Naive thymus-derived CD8-positive, alpha-beta T cell (primary cell): ENCODE data around the gene AFMID. TPM values are rescaled to one million over a fixed set of nuclear protein-coding genes. Genes with fewer than 3 reads are reported as not detected.

Experiments
- ATAC-seq, 2 donors: fragments of 150-1000 bp; cut with Tn5 transposase in 1 of 2; sonication (Bioruptor Pico), chemical (Tn5 transposase) in 1 of 2; 1 replicate in 1 of 2; 2 replicates in 1 of 2; pipeline ENCODE4 v1.10.0; 2021; ENCODE audit warnings: mild to moderate bottlenecking in 2 of 2, moderate library complexity in 2 of 2
- POLR2A ChIA-PET: fragments of 350-600 bp; sonication (Branson Sonifier 250); formaldehyde crosslinking; loops from one replicate; lab custom pipeline; 2021; ENCODE audit warnings: antibody characterized with exemption; lab: Charles Lee
- DNase-seq, 10 donors: peaks; one replicate each; pipeline versions ENCODE4 v3.0.0 to v3.0.0-alpha.2; 2020 to 2022
- H3K27ac Mint-ChIP-seq, 10 donors: one replicate each; pipeline ENCODE4 v1.8.0; 2020 to 2022; ENCODE audit warnings: mild to moderate bottlenecking in 10 of 10, mixed read lengths in 10 of 10, moderate library complexity in 4 of 10, inconsistent platforms in 1 of 10
- H3K27me3 Mint-ChIP-seq, 5 donors: one replicate each; pipeline ENCODE4 v1.8.0; 2021 to 2022; ENCODE audit warnings: mixed read lengths in 5 of 5
- H3K36me3 Mint-ChIP-seq, 3 donors: one replicate each; pipeline ENCODE4 v1.8.0; 2020 to 2022; ENCODE audit warnings: mixed read lengths in 3 of 3, mild to moderate bottlenecking in 2 of 3, inconsistent platforms in 1 of 3
- H3K4me1 Mint-ChIP-seq, 4 donors: one replicate each; pipeline ENCODE4 v1.8.0; 2021 to 2022; ENCODE audit warnings: mixed read lengths in 4 of 4
- H3K4me3 Mint-ChIP-seq, 10 donors: one replicate each; pipeline ENCODE4 v1.8.0; 2020 to 2022; ENCODE audit warnings: mild to moderate bottlenecking in 10 of 10, mixed read lengths in 10 of 10, moderate library complexity in 6 of 10, inconsistent platforms in 1 of 10
- H3K9me3 Mint-ChIP-seq, 9 donors: one replicate each; pipeline ENCODE4 v1.8.0; 2020 to 2022; ENCODE audit warnings: mixed read lengths in 9 of 9, mild to moderate bottlenecking in 3 of 9, inconsistent platforms in 1 of 9, moderate library complexity in 1 of 9
- polyA plus RNA-seq, 3 donors: library from polyadenylated mRNA; unstranded; fragments of 300-500 nt; fragmentation: Illumina TruSeq; gene quantifications; one replicate each; pipeline ENCODE4 v1.2.3, GENCODE V29; 2021
- total RNA-seq, 8 experiments: library from RNA in 2 of 8; stranded (reverse) in 2 of 8; gene quantifications; one replicate each; pipeline ENCODE4 v1.2.3 and lab custom pipeline; 2021 to 2026

The AFMID gene
- total and polyA plus RNA-seq, 5 experiments from 2014 or later = 0.41 to 2.4 (median 1.7) TPM

- Mint-ChIP-seq H3K27ac (peak overlapping the region in 9 of 10 donors; percentile 31 to 95 (median 86)), H3K9me3 (no peaks in the 10 kb centered on the region), H3K27me3 (no peaks in the 10 kb centered on the region), H3K4me1 (peaks cover 21 to 76% (median 69%) of the 10 kb centered on the region in 4 donors), H3K36me3 (no peaks in the 10 kb centered on the region), H3K4me3 (peak overlapping the region in 1 of 10 donors; percentile 4)
- POLR2A ChIA-PET = interaction anchor here (0.6 to 3.6 kb wide), 5 partner anchors 10 to 1275 kb away, joined by 3 to 16 read pairs (median 4); no protein-coding TSS in a partner anchor
- DNase-seq = no peak
- no peak for ATAC-seq
These were observed 69.8 kb downstream of the AFMID start for GRCh38 chr17:78256707-78257591.

Other genes starting within 250 kb of the AFMID start
- 100 to 1,000 TPM; 113 to 116 TPM for gene TNRC6C, start 228.7 kb upstream of the AFMID start, total RNA-seq
- 1 to 10 TPM; 4.9 to 8.6 (median 5.8) TPM for gene TNRC6C, start 228.7 kb upstream of the AFMID start, polyA plus RNA-seq
- 100 to 1,000 TPM; 809 to 819 TPM for gene TMC6, start 58.6 kb upstream of the AFMID start, total RNA-seq
- gene TMC6, start 58.6 kb upstream of the AFMID start, polyA plus RNA-seq = 100 to 1,000 TPM; 186 to 253 (median 209) TPM
- 100 to 1,000 TPM; 367 to 370 TPM for gene TMC8, start 56.6 kb upstream of the AFMID start, total RNA-seq
- 100 to 1,000 TPM in 1 of 3 donors, 10 to 100 TPM in 2; 62.5 to 141 (median 72.9) TPM for gene TMC8, start 56.6 kb upstream of the AFMID start, polyA plus RNA-seq
- gene C17orf99, start 41.0 kb upstream of the AFMID start, total RNA-seq = under 1 TPM in 1 of 2 experiments, not detected in 1; 0.60 TPM
- gene C17orf99, start 41.0 kb upstream of the AFMID start, polyA plus RNA-seq = not detected
- gene SYNGR2, start 18.8 kb upstream of the AFMID start, total RNA-seq = 10 to 100 TPM; 58.1 to 66.6 TPM
- gene SYNGR2, start 18.8 kb upstream of the AFMID start, polyA plus RNA-seq = 100 to 1,000 TPM in 1 of 3 donors, 10 to 100 TPM in 2; 88.4 to 108 (median 92.1) TPM
- gene TK1, start 310 bp upstream of the AFMID start, total RNA-seq = not detected
- 1 to 10 TPM in 1 of 3 donors, under 1 TPM in 1, not detected in 1; 0.18 to 1.1 TPM for gene TK1, start 310 bp upstream of the AFMID start, polyA plus RNA-seq
- under 1 TPM in 1 of 2 experiments, not detected in 1; 0.30 TPM for gene BIRC5, start 26.9 kb downstream of the AFMID start, total RNA-seq
- gene BIRC5, start 26.9 kb downstream of the AFMID start, polyA plus RNA-seq = not detected
- gene TMEM235, start 44.3 kb downstream of the AFMID start, total RNA-seq = not detected
- not detected for gene TMEM235, start 44.3 kb downstream of the AFMID start, polyA plus RNA-seq
- gene SOCS3, start 172.7 kb downstream of the AFMID start, total RNA-seq = 1 to 10 TPM in 1 of 2 experiments, under 1 TPM in 1; 0.86 to 1.0 TPM
- gene SOCS3, start 172.7 kb downstream of the AFMID start, polyA plus RNA-seq = 10 to 100 TPM; 21.2 to 43.9 (median 37.3) TPM
- 10 to 100 TPM; 72.5 to 73.4 TPM for gene PGS1, start 191.3 kb downstream of the AFMID start, total RNA-seq
- 10 to 100 TPM; 24.3 to 46.6 (median 32.7) TPM for gene PGS1, start 191.3 kb downstream of the AFMID start, polyA plus RNA-seq